Fibroblast of mammary gland (primary cell): ENCODE measurements around the gene CLDN10.
A peak's percentile ranks its signal among the peaks of the same experiment; 100 is the strongest.

Experiments
- DNase-seq: peaks from one replicate; pipeline ENCODE4 v3.0.0-alpha.2; 2010; ENCODE audit warnings: low read depth
- H3K4me3 ChIP-seq: 2 replicates; pipeline ENCODE4 v1.5.1; 2011; ENCODE audit warnings: low read depth, mild to moderate bottlenecking, low read length, moderate library complexity; ENCODE audit not compliant: control insufficient read depth
- CTCF ChIP-seq: conservative IDR thresholded peaks from 2 replicates; pipeline ENCODE4 v1.5.1; 2011; ENCODE audit warnings: low read depth, low read length, inconsistent platforms; ENCODE audit not compliant: control insufficient read depth, insufficient read depth

CLDN10 gene

GRCh38 chr13:95615539-95615938 is 63.0 kb downstream of the CLDN10 start:
- no peak for TF ChIP-seq CTCF
- DNase-seq: no peak
- no peak overlapping the region for H3K4me3 ChIP-seq

GRCh38 chr13:95620030-95620824 is 67.7 kb downstream of the CLDN10 start:
- no peak for TF ChIP-seq CTCF
- no peak for DNase-seq
- H3K4me3 ChIP-seq: no peak overlapping the region

GRCh38 chr13:95620825-95621498 is 68.4 kb downstream of the CLDN10 start:
- no peak for TF ChIP-seq CTCF
- DNase-seq: no peak
- H3K4me3 ChIP-seq: no peak overlapping the region

- no peak for TF ChIP-seq CTCF
- no peak overlapping the region for H3K4me3 ChIP-seq
- no peak for DNase-seq
Measured at GRCh38 chr13:95623141-95623540, 70.6 kb downstream of the CLDN10 start.

GRCh38 chr13:95624020-95624419 is 71.5 kb downstream of the CLDN10 start:
- TF ChIP-seq CTCF: peak; percentile 73
- DNase-seq: peak; percentile 65
- H3K4me3 ChIP-seq: no peak overlapping the region

- no peak for DNase-seq
- TF ChIP-seq CTCF: no peak
- H3K4me3 ChIP-seq: no peak overlapping the region
Measured at GRCh38 chr13:95626768-95627167, 74.2 kb downstream of the CLDN10 start.

DNA sequence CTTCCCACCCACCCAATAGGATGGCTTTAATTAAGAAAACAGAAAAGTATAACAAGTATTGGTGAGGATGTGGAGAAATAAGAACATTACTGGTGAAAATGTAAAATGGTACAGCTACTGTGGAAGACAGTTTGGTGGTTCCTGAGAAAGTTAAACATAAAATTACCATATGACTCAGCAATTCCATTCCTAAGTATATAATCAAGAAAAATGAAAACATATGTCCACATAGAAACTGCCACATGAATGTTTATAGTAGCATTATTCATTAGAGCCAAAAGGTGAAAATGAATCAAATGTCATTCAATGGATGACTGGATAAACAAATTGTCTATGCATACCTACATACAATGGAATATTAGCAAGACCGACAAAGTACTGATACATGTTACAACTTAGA is 75.1 kb downstream of the CLDN10 start:
- DNase-seq: peak; percentile 73
- TF ChIP-seq CTCF: no peak
- H3K4me3 ChIP-seq: no peak overlapping the region
